ENCODE measurements around the gene NDUFS7.
"Not testable (repeated sequence)": the region's sequence is repeated elsewhere in the genome, so short reads cannot be mapped to it uniquely, and the experiment has no call there.

Gene NDUFS7

GRCh38 chr19:1418951-1419738 lies 35.4 kb downstream of the NDUFS7 start:
- no peak for DNase-seq

GRCh38 chr19:1420085-1420484 lies 36.4 kb downstream of the NDUFS7 start:
- not testable (repeated sequence) for DNase-seq

- DNase-seq: no peak
These were observed 36.9 kb downstream of the NDUFS7 start for GRCh38 chr19:1420590-1420989.

GRCh38 chr19:1421218-1421957 lies 37.7 kb downstream of the NDUFS7 start:
- DNase-seq: no peak

GRCh38 chr19:1421958-1422305 lies 38.2 kb downstream of the NDUFS7 start:
- DNase-seq: no peak

GRCh38 chr19:1422360-1422759 lies 38.7 kb downstream of the NDUFS7 start:
- DNase-seq: no peak

GRCh38 chr19:1422943-1423342 lies 39.2 kb downstream of the NDUFS7 start:
- no peak for DNase-seq

GRCh38 chr19:1423436-1424191 lies 39.9 kb downstream of the NDUFS7 start:
- no peak for DNase-seq

GRCh38 chr19:1424192-1424955 lies 40.7 kb downstream of the NDUFS7 start:
- DNase-seq: no peak

GRCh38 chr19:1425102-1425837 lies 41.6 kb downstream of the NDUFS7 start:
- DNase-seq: no peak

- no peak for DNase-seq
These were observed 42.2 kb downstream of the NDUFS7 start for GRCh38 chr19:1425902-1426301.

- DNase-seq: no peak
These were observed 43.0 kb downstream of the NDUFS7 start for GRCh38 chr19:1426736-1427135.

- no peak for DNase-seq
These were observed 43.7 kb downstream of the NDUFS7 start for GRCh38 chr19:1427221-1427920.

GRCh38 chr19:1428738-1429391 lies 45.2 kb downstream of the NDUFS7 start:
- no peak for DNase-seq

- DNase-seq: no peak
These were observed 46.0 kb downstream of the NDUFS7 start for GRCh38 chr19:1429750-1430149.

GRCh38 chr19:1430246-1430645 lies 46.5 kb downstream of the NDUFS7 start:
- DNase-seq: no peak

GRCh38 chr19:1431759-1432506 lies 48.2 kb downstream of the NDUFS7 start:
- no peak for DNase-seq

- no peak for DNase-seq
These were observed 48.8 kb downstream of the NDUFS7 start for GRCh38 chr19:1432507-1432887.

- no peak for DNase-seq
These were observed 49.7 kb downstream of the NDUFS7 start for GRCh38 chr19:1433119-1434039.
